ENCODE results near the gene DGKI. TPM values are rescaled to one million over a fixed set of nuclear protein-coding genes. Genes with fewer than 3 reads are reported as not detected.

The DGKI gene
- total RNA-seq, 1 donor from 2014 or later, result 3.1 TPM

DNA sequence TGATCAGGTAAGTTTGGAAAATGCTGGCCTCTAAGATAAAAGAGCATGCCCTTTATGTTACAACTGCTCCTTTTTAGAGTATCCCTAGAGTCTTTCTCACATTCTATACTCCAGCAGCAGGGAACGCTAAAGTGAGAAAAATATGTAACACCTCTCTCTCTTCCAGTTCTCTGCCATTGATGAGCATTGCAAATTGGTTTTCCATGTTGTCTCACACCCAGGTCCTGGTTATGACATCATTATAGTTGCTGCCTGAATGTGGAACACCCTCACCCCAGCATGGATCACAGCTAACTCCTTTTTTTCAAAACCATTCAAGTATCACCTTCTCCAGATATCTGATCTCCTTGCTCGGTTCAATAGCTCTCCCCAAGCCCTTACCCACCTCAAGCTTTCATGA, 84.4 kb downstream of the DGKI start:
- Mint-ChIP-seq H3K4me1 (ENCODE audit: unreplicated experiment) (no peaks in the 10 kb centered on the region), H3K4me3 (ENCODE audit: unreplicated experiment) (no peak overlapping the region), H3K27me3 (ENCODE audit: unreplicated experiment) (no peaks in the 10 kb centered on the region), H3K9me3 (ENCODE audit: unreplicated experiment) (no peaks in the 10 kb centered on the region), H3K27ac (ENCODE audit: unreplicated experiment) (no peak overlapping the region), H3K36me3 (ENCODE audit: unreplicated experiment) (peaks cover 2% of the 10 kb centered on the region)
- TF ChIP-seq, protein P1, sequence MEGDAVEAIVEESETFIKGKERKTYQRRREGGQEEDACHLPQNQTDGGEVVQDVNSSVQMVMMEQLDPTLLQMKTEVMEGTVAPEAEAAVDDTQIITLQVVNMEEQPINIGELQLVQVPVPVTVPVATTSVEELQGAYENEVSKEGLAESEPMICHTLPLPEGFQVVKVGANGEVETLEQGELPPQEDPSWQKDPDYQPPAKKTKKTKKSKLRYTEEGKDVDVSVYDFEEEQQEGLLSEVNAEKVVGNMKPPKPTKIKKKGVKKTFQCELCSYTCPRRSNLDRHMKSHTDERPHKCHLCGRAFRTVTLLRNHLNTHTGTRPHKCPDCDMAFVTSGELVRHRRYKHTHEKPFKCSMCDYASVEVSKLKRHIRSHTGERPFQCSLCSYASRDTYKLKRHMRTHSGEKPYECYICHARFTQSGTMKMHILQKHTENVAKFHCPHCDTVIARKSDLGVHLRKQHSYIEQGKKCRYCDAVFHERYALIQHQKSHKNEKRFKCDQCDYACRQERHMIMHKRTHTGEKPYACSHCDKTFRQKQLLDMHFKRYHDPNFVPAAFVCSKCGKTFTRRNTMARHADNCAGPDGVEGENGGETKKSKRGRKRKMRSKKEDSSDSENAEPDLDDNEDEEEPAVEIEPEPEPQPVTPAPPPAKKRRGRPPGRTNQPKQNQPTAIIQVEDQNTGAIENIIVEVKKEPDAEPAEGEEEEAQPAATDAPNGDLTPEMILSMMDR (IDR thresholded peaks at IDR 0.05), result no peak
- DNase-seq (ENCODE audit: extremely low spot score, unreplicated experiment), result no peak

DNA sequence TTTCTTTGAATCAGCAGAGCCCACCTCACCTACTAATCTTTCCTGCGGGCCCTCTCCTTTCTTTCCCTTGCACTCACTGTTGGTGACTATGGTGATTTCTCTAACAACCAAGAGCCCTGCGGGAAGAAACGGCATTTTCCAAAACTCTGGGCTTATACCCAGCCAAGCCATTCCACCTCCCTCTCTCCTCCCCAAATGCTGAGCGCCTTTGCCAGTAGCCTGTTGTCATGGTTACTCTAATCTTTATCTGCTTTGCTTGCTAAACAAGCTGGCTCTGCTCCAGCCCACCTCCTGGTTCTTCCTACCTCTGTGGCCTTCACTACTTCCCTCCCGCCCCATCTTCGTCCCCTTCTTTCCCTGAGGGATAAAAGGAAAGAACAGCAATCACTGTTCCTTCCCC, 86.7 kb downstream of the DGKI start:
- Mint-ChIP-seq H3K27ac (ENCODE audit: unreplicated experiment) (no peak overlapping the region), H3K4me1 (ENCODE audit: unreplicated experiment) (no peaks in the 10 kb centered on the region), H3K36me3 (ENCODE audit: unreplicated experiment) (peaks cover 2% of the 10 kb centered on the region), H3K27me3 (ENCODE audit: unreplicated experiment) (no peaks in the 10 kb centered on the region), H3K4me3 (ENCODE audit: unreplicated experiment) (no peak overlapping the region), H3K9me3 (ENCODE audit: unreplicated experiment) (no peaks in the 10 kb centered on the region)
- TF ChIP-seq, protein P1 (IDR thresholded peaks at IDR 0.05), result no peak
- no peak for DNase-seq (ENCODE audit: extremely low spot score, unreplicated experiment)

GRCh38 chr7:137757146-137757925, 89.4 kb downstream of the DGKI start:
- TF ChIP-seq, protein P1 (IDR thresholded peaks at IDR 0.05), result no peak
- H3K27ac Mint-ChIP-seq (ENCODE audit: unreplicated experiment), result no peak overlapping the region
- H3K4me3 Mint-ChIP-seq (ENCODE audit: unreplicated experiment), result no peak overlapping the region
- DNase-seq (ENCODE audit: extremely low spot score, unreplicated experiment), result no peak
- peaks cover 2% of the 10 kb centered on the region for H3K36me3 Mint-ChIP-seq (ENCODE audit: unreplicated experiment)
- H3K27me3 Mint-ChIP-seq (ENCODE audit: unreplicated experiment), result no peaks in the 10 kb centered on the region
- H3K4me1 Mint-ChIP-seq (ENCODE audit: unreplicated experiment), result peaks cover 13% of the 10 kb centered on the region
- H3K9me3 Mint-ChIP-seq (ENCODE audit: unreplicated experiment), result no peaks in the 10 kb centered on the region

DNA sequence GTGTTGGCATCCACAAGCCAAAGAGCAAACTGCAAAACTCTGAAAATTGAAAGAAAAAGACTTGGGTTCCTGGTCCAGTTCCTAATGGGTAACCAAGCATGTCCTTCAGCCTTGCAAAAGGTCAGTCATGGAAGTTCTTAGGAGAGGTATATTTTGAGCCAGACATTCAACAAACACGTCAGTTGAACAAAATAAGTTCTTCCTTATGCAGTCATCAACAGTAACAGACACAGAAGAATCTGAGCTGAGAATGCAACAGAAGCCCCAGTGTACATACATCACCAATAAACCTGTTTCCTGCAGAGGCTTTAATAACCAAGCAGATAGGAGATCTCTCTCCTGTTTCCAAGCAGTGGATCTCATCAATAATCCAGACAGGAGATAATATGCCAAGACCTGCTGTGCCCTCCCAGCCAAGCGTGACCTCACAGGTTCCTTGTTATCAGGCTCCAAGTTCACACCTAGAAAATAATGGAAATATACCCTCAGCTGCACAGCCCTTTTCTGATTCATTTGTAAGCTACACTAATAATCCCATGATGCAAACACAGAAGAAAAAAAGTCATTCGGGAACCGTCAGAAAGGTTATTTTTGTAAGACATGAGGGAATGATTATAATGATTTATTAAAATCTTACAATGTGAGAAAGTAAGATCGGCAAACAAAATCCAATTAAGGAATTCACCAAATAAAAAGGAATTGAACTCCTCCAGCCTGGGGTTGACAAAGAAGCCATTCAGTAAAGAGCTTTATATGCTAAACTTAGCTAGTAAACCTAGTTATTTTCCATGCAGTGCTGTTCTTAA, 90.7 kb downstream of the DGKI start:
- Mint-ChIP-seq H3K4me3 (ENCODE audit: unreplicated experiment) (no peak overlapping the region), H3K4me1 (ENCODE audit: unreplicated experiment) (peaks cover 13% of the 10 kb centered on the region), H3K36me3 (ENCODE audit: unreplicated experiment) (no peaks in the 10 kb centered on the region), H3K9me3 (ENCODE audit: unreplicated experiment) (no peaks in the 10 kb centered on the region), H3K27ac (ENCODE audit: unreplicated experiment) (no peak overlapping the region), H3K27me3 (ENCODE audit: unreplicated experiment) (no peaks in the 10 kb centered on the region)
- no peak for DNase-seq (ENCODE audit: extremely low spot score, unreplicated experiment)
- TF ChIP-seq, protein P1 (IDR thresholded peaks at IDR 0.05), result no peak

DNA sequence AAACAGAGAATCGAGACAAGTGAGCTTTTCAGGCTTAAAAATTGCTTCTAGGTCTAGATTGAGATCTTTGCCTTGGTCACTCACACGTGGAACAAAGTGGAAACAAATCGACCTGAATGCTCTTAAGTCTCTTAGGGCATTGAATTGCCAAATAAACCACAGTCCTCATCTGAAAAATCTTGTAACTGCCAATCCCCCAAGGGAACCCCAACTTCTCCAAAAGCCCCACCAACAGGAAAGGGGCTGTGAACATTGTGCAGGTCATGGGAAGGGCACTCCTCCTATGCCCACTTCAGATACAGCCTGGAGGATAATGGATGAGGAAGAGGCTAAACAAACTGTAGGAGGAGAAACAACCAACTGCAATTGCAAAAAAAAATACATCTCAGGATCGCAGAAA, 91.3 kb downstream of the DGKI start:
- Mint-ChIP-seq H3K4me3 (ENCODE audit: unreplicated experiment) (no peak overlapping the region), H3K27ac (ENCODE audit: unreplicated experiment) (no peak overlapping the region), H3K27me3 (ENCODE audit: unreplicated experiment) (no peaks in the 10 kb centered on the region), H3K9me3 (ENCODE audit: unreplicated experiment) (no peaks in the 10 kb centered on the region), H3K4me1 (ENCODE audit: unreplicated experiment) (peaks cover 13% of the 10 kb centered on the region), H3K36me3 (ENCODE audit: unreplicated experiment) (no peaks in the 10 kb centered on the region)
- TF ChIP-seq, protein P1 (IDR thresholded peaks at IDR 0.05), result no peak
- DNase-seq (ENCODE audit: extremely low spot score, unreplicated experiment), result no peak

Data from osteocyte (in vitro differentiated cells).